Activated CD4-positive, alpha-beta T cell treated with anti-CD3 and anti-CD28 coated beads for 24 hours (primary cell): Measurements from ENCODE around the gene LYPD3.
"Not testable (repeated sequence)": the region's sequence is repeated elsewhere in the genome, so short reads cannot be mapped to it uniquely, and the experiment has no call there.

Source experiments
- DNase-seq, 2 donors: peaks; one replicate each; pipeline ENCODE4 v3.0.0-alpha.2; 2020; ENCODE audit warnings: low read depth in 2 of 2

LYPD3 gene

GRCh38 chr19:43462383-43462782, 3.0 kb downstream of the LYPD3 start:
- DNase-seq, result no peak

DNA sequence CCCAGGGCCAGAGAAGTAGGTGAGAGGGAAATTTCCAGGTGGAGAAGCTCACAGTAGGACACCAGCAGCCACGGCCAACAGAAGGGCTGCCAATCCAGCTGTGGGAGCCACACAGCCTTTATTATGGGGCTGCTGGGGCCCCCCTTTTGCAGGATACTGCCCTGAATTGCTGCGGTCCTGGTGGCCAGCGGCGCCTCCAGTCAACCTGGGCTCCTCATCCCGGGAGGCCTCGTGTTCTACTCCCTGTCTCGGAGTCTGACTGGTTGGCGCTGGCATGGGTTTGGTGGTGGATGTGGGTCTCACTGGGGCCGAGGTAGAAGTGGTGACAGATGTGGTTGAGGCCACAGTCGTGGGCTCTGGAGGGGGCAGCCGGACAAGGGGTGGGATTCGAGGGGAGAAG, 4.1 kb downstream of the LYPD3 start:
- DNase-seq, result no peak

- DNase-seq, result no peak
Observed at GRCh38 chr19:43460362-43461016, 4.9 kb downstream of the LYPD3 start.

DNA sequence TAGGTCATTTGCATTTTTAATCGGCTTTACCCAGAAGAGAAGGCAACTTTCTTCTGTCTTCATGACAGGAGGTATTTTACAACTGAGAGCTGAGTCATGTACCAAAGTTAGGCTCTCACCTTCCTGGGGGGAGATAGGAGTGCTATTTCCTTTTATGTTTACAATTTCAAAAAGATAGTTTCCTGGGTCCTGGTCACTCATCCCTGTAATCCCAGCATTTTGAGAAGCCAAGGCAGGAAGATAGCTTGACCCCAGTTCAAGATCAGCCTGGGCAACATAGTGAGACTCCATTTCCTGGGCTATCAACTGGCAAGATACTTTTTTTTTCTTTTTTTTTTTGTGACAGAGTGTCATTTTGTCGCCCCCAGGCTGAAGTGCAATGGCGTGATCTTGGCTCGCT, 7.6 kb downstream of the LYPD3 start:
- no peak for DNase-seq

DNA sequence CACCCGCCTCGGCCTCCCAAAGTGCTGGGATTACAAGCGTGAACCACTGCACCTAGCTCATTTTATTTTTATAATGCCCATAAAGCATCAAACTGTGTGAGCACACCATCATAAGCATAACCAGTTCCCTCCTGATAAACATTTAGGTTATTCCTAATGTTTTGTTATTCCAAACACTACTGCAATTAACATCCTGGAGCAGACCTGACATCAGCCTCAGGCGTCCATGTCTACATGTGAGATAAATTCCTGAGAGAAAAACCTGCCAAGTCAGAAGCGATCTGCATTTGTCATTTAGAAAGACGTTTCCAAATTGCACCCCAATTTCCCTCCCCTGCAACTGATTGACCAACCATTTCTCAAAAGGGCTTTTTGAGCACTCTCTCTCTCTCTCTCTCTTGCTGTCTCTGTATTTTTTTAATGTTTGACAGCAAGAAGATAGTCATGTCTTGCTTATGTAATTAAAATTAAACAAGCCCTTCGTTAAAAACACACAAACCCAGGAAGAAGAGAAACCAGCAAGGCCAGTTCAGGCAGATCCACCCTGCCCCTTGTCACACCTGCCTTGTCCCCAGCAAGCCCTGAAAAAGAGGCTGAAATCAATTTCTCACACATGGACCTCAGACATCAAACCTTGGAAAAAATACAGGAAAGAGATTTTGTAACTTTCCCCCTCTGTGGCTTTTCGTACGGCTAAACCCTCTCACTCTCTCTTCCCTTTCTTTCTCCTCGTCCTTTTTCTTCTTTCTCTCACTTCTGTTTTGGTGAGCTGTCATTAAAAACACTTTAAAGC, 9.9 kb downstream of the LYPD3 start:
- DNase-seq, result no peak

DNA sequence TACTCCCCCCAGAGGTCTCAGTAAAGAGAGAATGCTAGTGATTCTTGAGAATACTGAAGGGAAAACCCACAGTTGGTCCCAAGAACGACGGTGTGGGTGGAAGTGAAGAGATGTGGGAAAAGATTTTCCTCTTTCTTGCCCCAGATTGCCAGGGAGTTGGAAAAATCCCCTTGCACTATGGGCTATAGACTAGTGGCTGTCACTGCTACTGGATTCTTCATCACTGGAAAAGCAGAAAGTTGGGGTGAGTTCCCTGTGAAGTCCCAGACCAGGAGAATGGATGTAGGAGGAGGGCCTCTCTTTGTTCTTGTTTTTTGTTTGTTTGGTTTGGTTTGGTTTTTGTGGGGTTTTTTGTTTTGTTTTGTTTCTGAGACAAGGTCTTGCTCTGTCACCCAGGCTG, 11.4 kb downstream of the LYPD3 start:
- DNase-seq, result no peak

GRCh38 chr19:43452582-43452981, 12.8 kb downstream of the LYPD3 start:
- no peak for DNase-seq

- no peak for DNase-seq
Observed at GRCh38 chr19:43450545-43450997, 14.8 kb downstream of the LYPD3 start.

DNA sequence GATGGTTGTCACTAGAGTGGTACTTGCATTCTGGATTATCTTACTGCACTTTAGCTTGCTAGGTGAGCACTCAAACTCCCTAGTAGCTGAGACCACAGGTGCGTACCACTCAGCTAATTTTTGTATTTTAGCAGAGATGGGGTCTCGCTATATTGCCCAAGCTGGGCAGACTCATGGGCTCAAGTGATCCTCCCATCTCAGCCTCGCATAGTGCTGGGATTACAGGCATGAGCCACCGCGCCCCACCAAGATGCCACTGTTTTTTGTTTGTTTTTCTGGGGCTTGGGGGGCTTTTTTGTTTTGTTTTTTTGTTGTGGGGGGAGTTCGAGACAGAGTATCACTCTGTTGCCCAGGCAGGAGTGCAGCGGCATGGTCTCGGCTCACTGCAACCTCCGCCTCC, 17.8 kb downstream of the LYPD3 start:
- no peak for DNase-seq

DNA sequence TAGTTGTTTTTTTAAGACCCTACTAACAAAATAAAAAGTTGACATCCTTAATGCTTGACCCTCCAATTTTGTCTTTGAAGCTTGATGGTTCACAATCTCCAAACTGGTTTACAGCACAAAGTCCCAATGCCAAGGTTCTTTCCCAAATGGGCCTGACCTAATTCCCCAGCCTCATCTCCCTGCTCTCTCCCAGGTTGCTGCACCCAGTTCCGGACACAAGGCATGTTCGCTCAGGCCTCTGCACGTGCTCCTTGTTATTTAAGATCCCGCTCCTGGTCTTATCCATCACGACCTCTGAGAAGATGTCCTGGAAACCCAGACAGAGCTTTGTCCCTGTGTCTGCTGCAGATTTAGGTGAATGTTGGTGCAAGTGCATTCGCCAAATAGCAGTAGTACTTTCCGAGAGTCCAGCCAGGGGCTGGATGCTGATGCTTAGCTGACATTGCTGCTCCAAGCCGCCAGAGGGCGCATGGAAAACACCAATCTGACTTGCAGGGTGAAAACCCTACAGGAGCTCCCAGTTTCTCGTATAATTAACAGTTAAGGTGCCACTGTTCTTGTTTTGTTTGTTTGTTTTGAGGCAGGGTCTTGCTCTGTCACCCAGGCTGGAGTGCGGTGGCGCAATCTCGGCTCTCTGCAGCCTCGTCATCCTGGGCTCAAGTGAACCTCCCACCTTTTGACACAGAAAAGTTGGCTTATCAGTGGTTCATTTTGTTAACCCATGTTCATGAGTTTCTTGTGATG, 18.5 kb downstream of the LYPD3 start:
- DNase-seq, result peak; percentile 63 to 69

DNA sequence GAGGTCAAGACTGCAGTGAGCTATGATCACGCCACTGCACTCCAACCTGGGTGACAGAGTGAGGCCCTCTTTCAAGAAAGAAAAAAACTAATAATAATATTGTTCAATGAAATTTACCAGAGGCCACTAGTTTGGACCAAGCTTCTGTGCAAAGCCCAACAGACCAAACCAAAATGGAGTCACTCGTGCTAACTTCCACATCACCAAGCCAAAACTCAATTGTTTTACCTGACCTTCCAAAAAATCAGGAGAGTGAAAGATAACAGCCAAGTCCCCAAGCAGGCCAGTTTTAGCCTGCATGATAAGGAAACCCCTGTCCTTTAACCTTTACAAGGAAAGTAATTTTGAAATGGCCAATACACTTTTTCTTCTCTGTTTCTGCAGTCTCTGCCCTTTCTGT, 20.0 kb downstream of the LYPD3 start:
- no peak for DNase-seq

DNA sequence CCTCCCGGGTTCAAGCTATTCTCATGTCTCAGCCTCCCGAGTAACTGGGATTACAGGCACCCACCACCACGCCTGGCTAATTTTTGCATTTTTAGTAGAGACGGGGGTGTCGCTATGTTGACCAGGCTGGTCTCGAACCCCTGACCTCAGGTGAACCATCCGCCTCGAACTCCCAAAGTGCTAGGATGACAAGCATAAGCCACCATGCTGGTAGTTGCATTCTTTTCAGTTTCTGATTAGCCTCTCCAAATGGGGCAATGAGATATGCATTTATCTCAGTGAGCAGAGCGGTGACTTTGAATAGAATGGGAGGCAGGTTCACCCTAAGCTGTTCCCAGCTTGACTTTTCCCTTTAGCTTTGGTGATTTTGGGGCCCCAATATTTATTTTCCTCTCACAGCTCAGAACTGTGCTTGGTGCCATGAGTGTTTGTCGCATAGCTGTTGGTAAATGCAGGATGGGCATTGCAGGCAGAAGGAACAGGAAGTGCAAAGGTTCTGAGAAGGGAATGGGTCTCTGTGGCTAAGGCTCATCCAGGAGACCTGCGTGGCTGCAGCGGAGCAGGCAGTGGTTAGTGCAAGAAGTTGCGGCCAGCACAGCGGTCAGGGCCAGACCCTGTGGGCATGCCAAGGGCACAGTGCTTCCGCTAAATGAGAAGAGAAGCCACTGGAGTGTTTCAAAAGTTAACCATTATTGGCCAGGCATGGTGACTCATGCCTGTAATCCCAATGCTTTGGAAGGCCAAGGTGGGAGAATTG, 20.7 kb downstream of the LYPD3 start:
- DNase-seq, result no peak

DNA sequence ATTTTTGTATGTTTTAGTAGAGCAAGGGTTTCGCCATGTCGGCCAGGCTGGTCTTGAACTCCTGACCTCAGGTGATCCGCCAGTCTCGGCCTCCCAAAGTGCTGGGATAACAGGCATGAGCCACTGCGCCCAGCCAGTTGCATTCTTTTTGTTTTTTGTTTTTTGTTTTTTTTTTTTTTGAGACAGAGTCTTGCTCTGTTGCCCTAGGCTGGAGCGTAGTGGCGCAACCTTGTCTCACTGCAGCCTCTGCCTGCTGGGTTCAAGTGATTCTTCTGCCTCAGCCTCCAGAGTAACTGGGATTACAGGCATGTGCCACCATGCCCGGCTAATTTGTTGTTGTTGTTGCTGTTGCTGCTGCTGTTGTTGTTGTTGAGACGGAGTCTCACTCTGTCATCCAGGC, 21.3 kb downstream of the LYPD3 start:
- DNase-seq, result not testable (repeated sequence)

DNA sequence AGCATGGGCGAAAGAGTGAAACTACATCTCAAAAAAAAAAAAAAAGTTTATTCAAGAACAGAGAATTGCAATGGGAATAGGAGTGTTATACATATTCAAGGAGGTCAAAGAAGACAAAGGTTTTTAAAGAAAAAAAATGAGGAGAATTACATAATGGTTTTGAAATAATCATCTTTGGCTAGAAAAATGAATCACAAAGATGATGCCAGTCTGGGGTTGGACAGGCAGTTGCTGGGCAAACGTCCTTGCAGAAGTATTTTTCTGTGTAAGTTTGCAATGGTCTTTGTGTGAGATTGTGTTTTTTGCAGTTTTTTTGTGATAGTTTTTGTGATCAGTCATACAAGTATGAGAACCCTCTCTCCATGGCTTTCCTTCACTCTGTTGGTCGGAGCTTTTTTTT, 23.7 kb downstream of the LYPD3 start:
- DNase-seq, result no peak

DNA sequence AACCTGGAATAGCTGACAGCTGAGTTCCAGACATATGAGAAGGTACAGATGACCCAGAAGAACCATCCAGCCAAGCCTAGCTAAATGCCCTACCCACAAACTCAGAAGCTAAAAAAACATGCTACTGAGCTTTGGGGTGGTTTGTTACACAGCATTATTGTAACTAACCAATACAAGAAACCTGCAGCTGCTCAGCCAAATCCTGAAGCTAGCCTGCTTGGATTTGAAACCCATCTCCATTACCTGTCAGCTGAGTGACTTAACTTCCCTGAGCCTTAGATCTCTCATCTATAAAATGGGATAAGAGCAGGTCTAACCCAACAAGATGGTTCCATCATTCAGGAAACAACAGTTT, 25.7 kb downstream of the LYPD3 start:
- DNase-seq, result no peak

GRCh38 chr19:43439032-43439708, 26.2 kb downstream of the LYPD3 start:
- DNase-seq, result no peak

- DNase-seq, result no peak
Observed at GRCh38 chr19:43438291-43439031, 26.9 kb downstream of the LYPD3 start.

DNA sequence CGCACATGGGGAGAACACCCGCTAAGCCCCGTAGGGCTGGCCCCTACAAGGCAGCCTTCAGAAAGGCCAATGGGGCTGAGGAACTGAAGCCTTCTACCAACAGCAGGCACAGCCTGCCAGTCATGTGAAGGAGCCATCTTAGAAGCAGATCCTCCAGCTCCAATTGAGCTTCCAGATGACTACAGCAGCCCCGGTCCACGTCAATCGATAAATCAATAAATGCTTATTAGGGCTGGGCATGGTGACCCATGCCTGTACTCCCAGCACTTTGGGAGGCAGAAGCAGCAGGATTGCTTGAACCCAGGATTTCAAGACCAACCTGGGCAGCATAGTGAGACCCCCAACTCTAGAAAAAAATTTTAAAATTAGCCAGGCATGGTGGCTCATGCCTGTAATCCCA, 27.7 kb downstream of the LYPD3 start:
- no peak for DNase-seq

DNA sequence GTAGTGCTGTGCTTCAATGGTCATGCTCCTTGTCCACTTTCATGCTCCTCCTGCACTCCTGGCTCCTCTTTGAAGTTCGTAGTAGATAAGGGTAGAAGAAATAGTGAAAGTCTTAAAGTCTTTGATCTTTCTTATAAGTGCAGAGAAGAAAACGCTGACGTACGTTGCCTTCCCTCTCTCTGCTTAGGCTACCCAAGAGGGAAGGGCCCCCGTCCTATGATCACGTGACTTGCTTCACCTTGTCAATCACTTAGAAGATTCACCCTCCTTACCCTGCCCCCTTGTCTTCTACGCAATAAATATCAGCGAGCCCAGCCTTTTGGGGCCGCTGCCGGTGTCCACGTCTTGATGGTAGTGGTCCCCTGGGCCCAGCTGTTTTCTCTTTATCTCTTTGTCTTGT, 28.1 kb downstream of the LYPD3 start:
- not testable (repeated sequence) for DNase-seq

DNA sequence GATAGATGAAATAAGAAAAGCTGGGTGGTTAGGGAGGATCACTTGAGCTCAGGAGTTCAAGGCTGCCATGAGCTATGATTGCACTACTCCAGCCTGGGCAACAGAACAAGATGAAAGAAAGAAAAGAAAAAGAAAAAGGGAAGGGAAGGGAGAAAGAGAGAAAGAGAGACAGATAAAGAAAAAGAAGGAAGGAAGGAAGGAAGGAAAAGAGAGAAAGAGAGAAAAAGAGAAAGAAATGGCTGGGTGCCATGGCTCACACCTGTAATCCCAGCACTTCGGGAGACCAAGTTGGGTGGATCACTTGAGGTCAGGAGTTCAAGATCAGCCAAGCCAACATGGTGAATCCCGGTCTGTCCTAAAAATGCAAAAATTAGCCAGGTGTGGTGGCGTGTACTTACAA, 29.6 kb downstream of the LYPD3 start:
- DNase-seq, result no peak

GRCh38 chr19:43433689-43434088, 31.7 kb downstream of the LYPD3 start:
- DNase-seq, result no peak
